H1 (cell line): Measurements from ENCODE around the gene SLC7A6OS. TPM values are rescaled to one million over a fixed set of nuclear protein-coding genes. Genes with fewer than 3 reads are reported as not detected.

ENCODE experiments used
- CTCF ChIA-PET: fragments of 300-600 bp; sonication (Branson Sonifier 250); formaldehyde crosslinking; loops from one replicate; lab custom pipeline; 2021; ENCODE audit not compliant: partially characterized antibody; lab: Charles Lee
- POLR2A ChIA-PET: fragments of 300-600 bp; sonication (Branson Sonifier 250); formaldehyde crosslinking; loops from one replicate; lab custom pipeline; 2021; ENCODE audit warnings: inconsistent platforms; ENCODE audit not compliant: partially characterized antibody; lab: Charles Lee
- DNase-seq, 2 experiments: peaks; one replicate each; pipeline versions ENCODE4 v3.0.0 to v3.0.0-alpha.2; 2010 to 2022; ENCODE audit warnings: low spot score in 2 of 2, low read depth in 1 of 2, mixed read lengths in 1 of 2
- FAIRE-seq: peaks from 2 replicates; lab custom pipeline; 2011; peaks lifted over from hg19 to GRCh38; lab: Jason Lieb, UNC
- H2AFZ ChIP-seq: 2 replicates; pipeline ENCODE4 v1.8.1; 2012; ENCODE audit warnings: low read length, inconsistent platforms
- H2AK5ac ChIP-seq: 2 replicates; pipeline ENCODE4 v1.6.1; 2013; ENCODE audit warnings: low read depth, low read length
- H2BK120ac ChIP-seq: replicated peaks from 2 replicates; pipeline ENCODE3; 2013; ENCODE audit warnings: low read depth, low read length, inconsistent platforms
- H2BK12ac ChIP-seq: 2 replicates; pipeline ENCODE4 v1.6.1; 2013; ENCODE audit warnings: low read depth, low read length
- H2BK15ac ChIP-seq: 2 replicates; pipeline ENCODE4 v1.6.1; 2013; ENCODE audit warnings: low read length
- H2BK20ac ChIP-seq: 2 replicates; pipeline ENCODE4 v1.6.1; 2013; ENCODE audit warnings: low read length
- H2BK5ac ChIP-seq: 2 replicates; pipeline ENCODE4 v1.6.1; 2013; ENCODE audit warnings: low read depth, low read length
- H3K14ac ChIP-seq: 2 replicates; pipeline ENCODE4 v1.6.1; 2013; ENCODE audit warnings: inconsistent platforms; ENCODE audit not compliant: insufficient read length
- H3K18ac ChIP-seq: 2 replicates; pipeline ENCODE4 v1.6.1; 2013; ENCODE audit warnings: low read length; ENCODE audit errors: extremely low read depth
- H3K23ac ChIP-seq: 2 replicates; pipeline ENCODE4 v1.6.1; 2013; ENCODE audit warnings: inconsistent platforms; ENCODE audit not compliant: insufficient read length
- H3K23me2 ChIP-seq: 2 replicates; pipeline ENCODE4 v1.6.1; 2013; ENCODE audit warnings: low read depth, low read length
- H3K27ac ChIP-seq: 2 replicates; pipeline ENCODE4 v1.6.1; 2011; ENCODE audit warnings: low read depth, low read length, inconsistent platforms
- H3K27me3 ChIP-seq, 4 experiments: replicated peaks in 1 of 4; 1 replicate in 1 of 4; 2 replicates in 3 of 4; pipeline versions ENCODE4 v1.6.1 to v1.8.1; 2011 to 2013; ENCODE audit warnings: low read length in 3 of 4, mild to moderate bottlenecking in 3 of 4, inconsistent platforms in 2 of 4, mixed read lengths in 2 of 4, moderate library complexity in 1 of 4; ENCODE audit not compliant: control insufficient read depth in 3 of 4, insufficient read depth in 3 of 4; ENCODE audit errors: extremely low read depth in 1 of 4
- H3K36me3 ChIP-seq, 4 experiments: 2 replicates each; pipeline versions ENCODE4 v1.6.1 to v1.8.1; 2011 to 2013; ENCODE audit warnings: mild to moderate bottlenecking in 4 of 4, low read length in 3 of 4, moderate library complexity in 2 of 4, control low read depth in 1 of 4, inconsistent platforms in 1 of 4; ENCODE audit not compliant: insufficient read depth in 4 of 4, control insufficient read depth in 2 of 4
- H3K4ac ChIP-seq: replicated peaks from 2 replicates; pipeline ENCODE3; 2013; ENCODE audit warnings: low read length, low read depth, mixed read lengths, inconsistent platforms; ENCODE audit not compliant: insufficient read length
- H3K4me1 ChIP-seq, 4 experiments: replicated peaks in 1 of 4; 1 replicate in 1 of 4; 2 replicates in 3 of 4; pipeline versions ENCODE4 v1.6.1 to v1.8.1; 2011 to 2013; ENCODE audit warnings: low read length in 3 of 4, inconsistent platforms in 2 of 4, mixed read lengths in 1 of 4; ENCODE audit not compliant: insufficient read depth in 4 of 4, control insufficient read depth in 3 of 4
- H3K4me2 ChIP-seq, 2 experiments: 2 replicates each; pipeline versions ENCODE4 v1.6.1 to v1.8.1; 2011 to 2013; ENCODE audit warnings: low read depth in 2 of 2, low read length in 2 of 2, control low read depth in 1 of 2, inconsistent platforms in 1 of 2, mild to moderate bottlenecking in 1 of 2; ENCODE audit not compliant: insufficient read depth in 1 of 2
- H3K4me3 ChIP-seq, 4 experiments: fragments of 200-600, 300-600 bp in 1 of 4; sonication (generic), shearing (Covaris generic), sonication (Bioruptor Twin) in 1 of 4; 2 replicates each; pipeline versions ENCODE4 v1.5.1 to v1.8.1; 2011 to 2016; ENCODE audit warnings: low read length in 4 of 4, low read depth in 3 of 4, control low read depth in 2 of 4, inconsistent platforms in 2 of 4, mild to moderate bottlenecking in 2 of 4, mixed read lengths in 1 of 4, moderate library complexity in 1 of 4; ENCODE audit not compliant: insufficient read depth in 2 of 4; ENCODE audit errors: extremely low read depth in 1 of 4
- H3K56ac ChIP-seq: replicated peaks from 2 replicates; pipeline ENCODE3; 2013; ENCODE audit warnings: low read depth, mild to moderate bottlenecking, mixed read lengths, low read length, inconsistent platforms; ENCODE audit not compliant: insufficient read length
- H3K79me1 ChIP-seq: 2 replicates; pipeline ENCODE4 v1.6.1; 2013; ENCODE audit warnings: low read depth, low read length, control low read depth
- H3K79me2 ChIP-seq, 2 experiments: 2 replicates each; pipeline versions ENCODE4 v1.6.1 to v1.8.1; 2012 to 2013; ENCODE audit warnings: low read length in 2 of 2, mild to moderate bottlenecking in 2 of 2, inconsistent platforms in 1 of 2; ENCODE audit not compliant: insufficient read depth in 2 of 2, control insufficient read depth in 1 of 2
- H3K9ac ChIP-seq, 4 experiments: replicated peaks in 1 of 4; 1 replicate in 1 of 4; 2 replicates in 3 of 4; pipeline versions ENCODE4 v1.6.1 to v1.8.1; 2011 to 2013; ENCODE audit warnings: low read depth in 3 of 4, low read length in 3 of 4, control low read depth in 2 of 4, mild to moderate bottlenecking in 2 of 4, moderate library complexity in 2 of 4, inconsistent platforms in 1 of 4; ENCODE audit errors: extremely low read depth in 1 of 4
- H3K9me3 ChIP-seq, 2 experiments: 2 replicates each; pipeline versions ENCODE4 v1.6.1 to v1.8.1; 2012 to 2013; ENCODE audit warnings: mild to moderate bottlenecking in 2 of 2, moderate library complexity in 2 of 2, control low read depth in 1 of 2, inconsistent platforms in 1 of 2, low read depth in 1 of 2, low read length in 1 of 2, mixed read lengths in 1 of 2; ENCODE audit not compliant: insufficient read depth in 2 of 2
- H4K20me1 ChIP-seq, 2 experiments: replicated peaks in 1 of 2; 2 replicates each; pipeline versions ENCODE3 to v1.8.1; 2011 to 2013; ENCODE audit warnings: inconsistent platforms in 2 of 2, low read length in 2 of 2, mild to moderate bottlenecking in 1 of 2; ENCODE audit not compliant: insufficient read depth in 2 of 2, control insufficient read depth in 1 of 2
- H4K5ac ChIP-seq: 2 replicates; pipeline ENCODE4 v1.6.1; 2013; ENCODE audit warnings: low read length, low read depth, mixed read lengths, inconsistent platforms; ENCODE audit not compliant: insufficient read length
- H4K8ac ChIP-seq: 2 replicates; pipeline ENCODE4 v1.8.0; 2013; ENCODE audit warnings: mild to moderate bottlenecking, moderate library complexity, low read length, inconsistent platforms; ENCODE audit not compliant: insufficient read depth; ENCODE audit errors: extremely low read depth
- H4K91ac ChIP-seq: replicated peaks from 2 replicates; pipeline ENCODE3; 2013; ENCODE audit warnings: low read length, mixed read lengths, inconsistent platforms; ENCODE audit not compliant: insufficient read length
- CBX8 ChIP-seq: fragments of 300-800, 300-1000 bp; sonication (generic); IDR thresholded peaks from 2 replicates; pipeline ENCODE4 v1.7.1; 2016; ENCODE audit warnings: low read depth, low read length, borderline replicate concordance
- RXRA ChIP-seq: IDR thresholded peaks from 2 replicates; pipeline ENCODE4 v1.6.1; 2011; ENCODE audit warnings: low read depth, mild to moderate bottlenecking, low read length, moderate library complexity; ENCODE audit not compliant: insufficient read depth
- WGBS, 2 experiments: shearing (Covaris generic) in 1 of 2; methylation state at CpG; one replicate each; pipeline versions ENCODE4 v1.1.6 to v1.1.7; 2013 to 2015; ENCODE audit warnings: low lambda C conversion rate in 2 of 2, mixed read lengths in 2 of 2, inconsistent platforms in 1 of 2, low coverage in 1 of 2, missing lambda C conversion rate in 1 of 2; ENCODE audit not compliant: insufficient replicate concordance in 2 of 2, insufficient coverage in 1 of 2, insufficient read length in 1 of 2; ENCODE audit errors: extremely low coverage in 1 of 2, missing lambda C conversion rate in 1 of 2; 5-methylcytosine and 5-hydroxymethylcytosine counted together
- polyA plus RNA-seq, 7 experiments: library from polyadenylated mRNA; depleted of rRNA in 3 of 7; stranded (reverse) in 5 of 7; unstranded in 2 of 7; fragments of >200 nt in 5 of 7; fragments of 200-250 nt in 2 of 7; gene quantifications; 1 replicate in 5 of 7; 2 replicates in 1 of 7; 4 replicates in 1 of 7; pipeline versions ENCODE4 v1.2.1 to v1.2.3, GENCODE V29; 2011 to 2013; ENCODE audit warnings: missing spikeins in 2 of 7, mixed read lengths in 2 of 7
- total RNA-seq: library from RNA; stranded (reverse); fragmentation: NEBNext Ultra II Directional; extraction: Animal tissue kit (Norgen Biotek cat#: 25700); gene quantifications from 2 replicates; pipeline ENCODE4 v1.2.1, GENCODE V29; 2021

SLC7A6OS gene
- total and polyA plus RNA-seq, 2 of the 8 experiments (the other 6 are each of a cell fraction or from before 2014, with no cell fraction given) = 7.3 to 21.3 TPM

DNA sequence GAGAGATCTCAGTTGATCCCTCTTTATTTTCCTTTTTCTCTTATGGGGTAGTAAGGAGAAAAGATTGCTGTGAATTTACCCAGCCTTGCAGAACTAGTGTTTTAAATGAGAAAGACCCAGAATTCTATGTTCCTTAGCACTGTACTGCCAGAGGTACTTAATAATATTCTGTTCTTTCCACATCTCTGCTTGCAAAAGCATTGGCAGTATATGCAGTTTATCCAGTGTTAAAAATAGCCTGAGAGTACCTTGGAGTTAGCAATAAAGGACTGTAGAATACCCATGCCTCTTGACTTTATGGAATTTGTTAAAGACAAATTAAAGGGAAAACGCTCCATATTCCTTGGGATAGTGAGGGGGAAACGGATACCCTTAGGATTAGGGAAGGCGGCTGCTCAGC lies 34.5 kb downstream of the SLC7A6OS start:
- no peak for DNase-seq
- no peak overlapping the region for H4K5ac ChIP-seq
- H3K56ac ChIP-seq = no peak overlapping the region
- no peak for FAIRE-seq
- H3K79me2 ChIP-seq = no peaks in the 10 kb centered on the region
- no peak overlapping the region for H2BK15ac ChIP-seq
- H3K36me3 ChIP-seq = peaks cover 0 to 2% (median 0%) of the 10 kb centered on the region in 4 experiments; a peak in 2 of 8 replicates
- no peaks in the 10 kb centered on the region for H3K27me3 ChIP-seq
- no peak overlapping the region for H2BK20ac ChIP-seq
- H3K9me3 ChIP-seq = no peaks in the 10 kb centered on the region
- H2BK5ac ChIP-seq = no peak overlapping the region
- no peak overlapping the region for H2BK12ac ChIP-seq
- H2BK120ac ChIP-seq = no peak overlapping the region
- no peak overlapping the region for H3K4me2 ChIP-seq
- H4K20me1 ChIP-seq = peaks cover 0 to under 1% of the 10 kb centered on the region in 2 experiments
- H4K91ac ChIP-seq = no peak overlapping the region
- H2AK5ac ChIP-seq = no peak overlapping the region
- POLR2A ChIA-PET = interaction anchor here (0.9 to 1.4 kb wide), 3 partner anchors 20 to 43 kb away, joined by 3 to 4 read pairs (median 3); no protein-coding TSS in a partner anchor
- no peak overlapping the region for H3K14ac ChIP-seq
- H3K27ac ChIP-seq = no peak overlapping the region
- WGBS, 2 experiments = 67% methylated on average over 3 of the region's 3 CpGs; no CpG with 5 or more reads in 1 of the 2 experiments
- H3K23me2 ChIP-seq = no peaks in the 10 kb centered on the region
- H3K4ac ChIP-seq = no peak overlapping the region
- H3K23ac ChIP-seq = no peak overlapping the region
- H3K9ac ChIP-seq = no peak overlapping the region
- H3K79me1 ChIP-seq = peaks cover 5% of the 10 kb centered on the region; the same call in 1 of the 2 replicates
- H2AFZ ChIP-seq = no peak overlapping the region
- TF ChIP-seq CBX8 (no peak), RXRA (no peak)
- no peak overlapping the region for H3K18ac ChIP-seq
- no peaks in the 10 kb centered on the region for H3K4me1 ChIP-seq
- CTCF ChIA-PET = interaction anchor here (0.7 to 8.5 kb wide), 7 partner anchors 9 to 1147 kb away, joined by 3 to 63 read pairs (median 5); partner anchors contain the start of gene SLC7A6
- H4K8ac ChIP-seq = no peak overlapping the region
- no peak overlapping the region for H3K4me3 ChIP-seq
